K562 (cell line): ENCODE data around the gene TBXA2R. TPM values are rescaled to one million over a fixed set of nuclear protein-coding genes. Genes with fewer than 3 reads are reported as not detected.

ENCODE experiments used
- ATAC-seq: fragments of 200-7000 bp; cut with Tn5 transposase; 3 replicates; pipeline ENCODE4 v1.9.1; 2020; ENCODE audit warnings: moderate library complexity
- BruUV-seq: library from RNA; stranded (reverse); fragments of 400-500 nt; replicated peaks from 2 replicates; lab custom pipeline; 2021; lab: Mats Ljungman, UMichigan
- CTCF ChIA-PET: fragments of 300-600 bp; formaldehyde crosslinking; extraction: SDS; loops from one replicate; lab custom pipeline; 2021; ENCODE audit warnings: low intra/inter-chr PET ratio; lab: Yijun Ruan, JAX
- POLR2A ChIA-PET: fragments of 300-600, 350-650 bp; sonication (Branson Sonifier 250); formaldehyde crosslinking; extraction: SDS; loops from one replicate; lab custom pipeline; 2021; ENCODE audit warnings: antibody characterized with exemption, inconsistent platforms; lab: Yijun Ruan, JAX
- DNase-seq, 4 experiments: peaks; one replicate each; pipeline versions ENCODE4 v3.0.0 to v3.0.0-alpha.2; 2011 to 2018; ENCODE audit warnings: low spot score in 3 of 4, mixed read lengths in 3 of 4; ENCODE audit errors: extremely low read depth in 1 of 4
- FAIRE-seq: peaks from 2 replicates; lab custom pipeline; 2011; peaks lifted over from hg19 to GRCh38; lab: Jason Lieb, UNC
- H2AFZ ChIP-seq: 2 replicates; pipeline ENCODE4 v1.6.0; 2011; ENCODE audit warnings: low read depth, low read length, control low read depth, inconsistent platforms
- H3K27ac ChIP-seq: fragments of 200-600 bp; 3 replicates; pipeline ENCODE4 v1.8.0; 2011; ENCODE audit warnings: low read depth, mild to moderate bottlenecking, control low read depth, inconsistent platforms, low read length, moderate library complexity, mixed read lengths; ENCODE audit errors: extremely low read depth
- H3K27me3 ChIP-seq, 2 experiments: fragments of 300-600 bp in 1 of 2; 2 replicates in 1 of 2; 3 replicates in 1 of 2; pipeline versions ENCODE4 v1.6.0 to v1.8.0; 2011; ENCODE audit warnings: inconsistent platforms in 2 of 2, low read length in 2 of 2, mild to moderate bottlenecking in 1 of 2, mixed read lengths in 1 of 2, moderate library complexity in 1 of 2; ENCODE audit not compliant: control insufficient read depth in 2 of 2, insufficient read depth in 2 of 2
- H3K36me3 ChIP-seq: fragments of 300-600 bp; 3 replicates; pipeline ENCODE4 v1.8.0; 2011; ENCODE audit warnings: mild to moderate bottlenecking, low read length, inconsistent platforms; ENCODE audit not compliant: control insufficient read depth, insufficient read depth
- H3K4me1 ChIP-seq, 2 experiments: fragments of 200-600 bp in 1 of 2; replicated peaks in 1 of 2; 2 replicates in 1 of 2; 3 replicates in 1 of 2; pipeline versions ENCODE4 v1.5.1 to v1.8.0; 2011; ENCODE audit warnings: inconsistent platforms in 2 of 2, low read length in 2 of 2, mild to moderate bottlenecking in 1 of 2, mixed read lengths in 1 of 2, moderate library complexity in 1 of 2; ENCODE audit not compliant: control insufficient read depth in 2 of 2, insufficient read depth in 2 of 2
- H3K4me2 ChIP-seq: 2 replicates; pipeline ENCODE4 v1.6.1; 2011; ENCODE audit warnings: low read length, control low read depth, inconsistent platforms, mixed read lengths; ENCODE audit not compliant: insufficient read depth
- H3K4me3 ChIP-seq: fragments of 200-600 bp; sonication (generic), shearing (Covaris generic); 2 replicates; pipeline ENCODE4 v1.5.1; 2016; ENCODE audit warnings: control low read depth, inconsistent platforms
- H3K79me2 ChIP-seq: fragments of 200-600 bp; 3 replicates; pipeline ENCODE4 v1.8.0; 2011; ENCODE audit warnings: low read length, inconsistent platforms; ENCODE audit not compliant: control insufficient read depth, insufficient read depth
- H3K9ac ChIP-seq, 2 experiments: 2 replicates each; pipeline versions ENCODE4 v1.6.0 to v1.6.1; 2011; ENCODE audit warnings: low read depth in 2 of 2, low read length in 2 of 2, control low read depth in 1 of 2, inconsistent platforms in 1 of 2, mild to moderate bottlenecking in 1 of 2, mixed read lengths in 1 of 2; ENCODE audit not compliant: insufficient read depth in 1 of 2
- H3K9me1 ChIP-seq: one replicate; pipeline ENCODE4 v1.6.0; 2011; ENCODE audit warnings: inconsistent platforms, mild to moderate bottlenecking, low read length, moderate library complexity; ENCODE audit not compliant: control insufficient read depth, insufficient read depth
- H3K9me3 ChIP-seq: replicated peaks from 2 replicates; pipeline ENCODE4 v1.5.1; 2011; ENCODE audit warnings: low read depth, low read length, inconsistent platforms; ENCODE audit not compliant: control insufficient read depth, insufficient read depth
- H4K20me1 ChIP-seq: replicated peaks from 2 replicates; pipeline ENCODE4 v1.6.1; 2011; ENCODE audit warnings: low read length, inconsistent platforms, mixed read lengths; ENCODE audit not compliant: control insufficient read depth, insufficient read depth
- CEBPB ChIP-seq: fragments of 450-650 bp; IDR thresholded peaks from 2 replicates; pipeline ENCODE4 v1.6.1; 2016; ENCODE audit warnings: missing genetic modification characterization, missing compliant biosample characterization
- GATA2 ChIP-seq: sonication (generic); formaldehyde crosslinking; IDR thresholded peaks from 2 replicates; pipeline ENCODE4 v1.4.0; 2020; ENCODE audit warnings: mild to moderate bottlenecking, missing genetic modification reagents
- GATAD2A ChIP-seq: fragments of 450-650 bp; IDR thresholded peaks from 2 replicates; pipeline ENCODE4 v1.6.1; 2017
- GTF2F1 ChIP-seq: IDR thresholded peaks from 2 replicates; pipeline ENCODE4 v1.6.1; 2011; ENCODE audit warnings: low read depth, low read length, improper control_type of control experiment
- HINFP ChIP-seq: fragments of 450-650 bp; conservative IDR thresholded peaks from 2 replicates; pipeline ENCODE4 v1.6.1; 2016; ENCODE audit warnings: missing genetic modification characterization, low read depth, mild to moderate bottlenecking, control low read depth, missing compliant biosample characterization
- NCOA4 ChIP-seq: fragments of 450-650 bp; IDR thresholded peaks from 2 replicates; pipeline ENCODE4 v1.6.1; 2018; ENCODE audit warnings: mild to moderate bottlenecking; ENCODE audit not compliant: partially characterized antibody
- NCOR1 ChIP-seq: fragments of 450-650 bp; IDR thresholded peaks from 2 replicates; pipeline ENCODE4 v1.6.1; 2016; ENCODE audit warnings: mild to moderate bottlenecking, moderate library complexity
- POLR2A ChIP-seq: fragments of 450-650 bp; conservative IDR thresholded peaks from 2 replicates; pipeline ENCODE4 v1.6.1; 2016
- TAF7 ChIP-seq: fragments of 450-650 bp; IDR thresholded peaks from 2 replicates; pipeline ENCODE4 v1.6.1; 2016; ENCODE audit warnings: missing genetic modification characterization, missing compliant biosample characterization
- U2AF1 ChIP-seq: fragments of 200-400 bp; formaldehyde crosslinking; optimal IDR thresholded peaks from 2 replicates; pipeline ENCODE3; 2017; ENCODE audit warnings: mild to moderate bottlenecking, low read depth, low read length, moderate library complexity
- ZBTB7A ChIP-seq: IDR thresholded peaks from 2 replicates; pipeline ENCODE4 v1.6.1; 2011; ENCODE audit warnings: low read depth, mild to moderate bottlenecking, low read length, moderate library complexity, borderline replicate concordance; ENCODE audit not compliant: control insufficient read depth
- ZNF586 ChIP-seq: fragments of 450-650 bp; formaldehyde crosslinking; conservative IDR thresholded peaks from 2 replicates; pipeline ENCODE4 v1.4.0; 2020; ENCODE audit warnings: mild to moderate bottlenecking, moderate library complexity
- WGBS: fragments of 100-300 bp; shearing (Covaris generic); methylation state at CpG from one replicate; pipeline ENCODE4 v1.1.6; 2016; ENCODE audit warnings: low coverage, mixed read lengths; ENCODE audit not compliant: insufficient coverage; ENCODE audit errors: missing lambda C conversion rate; 5-methylcytosine and 5-hydroxymethylcytosine counted together
- in situ Hi-C: fragments of 300-500 bp; cut with MboI; formaldehyde crosslinking; loops from 4 replicates; pipeline ENCODE4 v1.15.0; 2018; ENCODE audit warnings: inconsistent platforms, mixed read lengths
- intact Hi-C: fragments of 100-400 bp; cut with micrococcal nuclease; formaldehyde crosslinking; loops from 2 replicates; pipeline ENCODE4 v1.14.2; 2022
- polyA plus RNA-seq, 8 experiments: library from polyadenylated mRNA; depleted of rRNA in 4 of 8; stranded (reverse) in 5 of 8; unstranded in 3 of 8; fragments of >200 nt; fragmentation: Nextera tagmentation in 2 of 8; fragmentation: Illumina TruSeq in 1 of 8; extraction: Ambion mirVana in 2 of 8; extraction: Trizol in 1 of 8; gene quantifications; 2 replicates each; pipeline versions ENCODE4 v1.2.1 to v1.2.3, GENCODE V29; 2011 to 2014; ENCODE audit warnings: inconsistent platforms in 1 of 8, missing spikeins in 1 of 8
- total RNA-seq, 7 experiments: library from RNA; depleted of rRNA in 6 of 7; stranded (reverse); fragments of >200 nt in 6 of 7; fragmentation: Illumina TruSeq in 2 of 7; extraction: Trizol in 2 of 7; gene quantifications; 2 replicates each; pipeline versions ENCODE4 v1.2.1 to v1.2.3, GENCODE V29; 2011 to 2021; ENCODE audit warnings: low replicate concordance in 1 of 7
- TF ChIP-seq, protein P1 (sequence below): fragments of 200-400 bp; formaldehyde crosslinking; IDR thresholded peaks from 2 replicates; pipeline ENCODE4 v1.6.1; 2017; ENCODE audit warnings: mild to moderate bottlenecking, low read depth, low read length, moderate library complexity
- TF ChIP-seq, protein P2 (sequence below): fragments of 250-450 bp; sonication (Bioruptor Pico); IDR thresholded peaks from 2 replicates; pipeline ENCODE4 v1.4.0; 2020; ENCODE audit warnings: mild to moderate bottlenecking, moderate library complexity

TBXA2R gene
- total and polyA plus RNA-seq, 9 of the 15 experiments (the other 6 are each of a cell fraction or from before 2014, with no cell fraction given): 1.5 to 24.0 (median 2.8) TPM

GRCh38 chr19:3626473-3627350 is 20.0 kb upstream of the TBXA2R start, which contains the start of gene CACTIN:
CACTIN (minus strand) TSS chr19:3626790; CDS start chr19:3626762, 28 bp downstream.
- H3K9me3 ChIP-seq: no peaks in the 10 kb centered on the region
- CTCF ChIA-PET: no interaction called here
- TF ChIP-seq CEBPB (tag) (no peak), POLR2A (peak; percentile 91), GTF2F1 (peak; percentile 49; the same call in 1 of the 2 replicates), U2AF1 (peak; percentile 78), ZNF586 (no peak), GATA2 (CRISPR knock-in tag) (no peak; the same call in 1 of the 2 replicates), HINFP (no peak), ZBTB7A (peak; percentile 28; the same call in 1 of the 2 replicates), NCOR1 (no peak), GATAD2A (peak; percentile 81), TAF7 (tag) (peak; percentile 46; the same call in 1 of the 2 replicates), NCOA4 (no peak)
- TF ChIP-seq, protein P1, sequence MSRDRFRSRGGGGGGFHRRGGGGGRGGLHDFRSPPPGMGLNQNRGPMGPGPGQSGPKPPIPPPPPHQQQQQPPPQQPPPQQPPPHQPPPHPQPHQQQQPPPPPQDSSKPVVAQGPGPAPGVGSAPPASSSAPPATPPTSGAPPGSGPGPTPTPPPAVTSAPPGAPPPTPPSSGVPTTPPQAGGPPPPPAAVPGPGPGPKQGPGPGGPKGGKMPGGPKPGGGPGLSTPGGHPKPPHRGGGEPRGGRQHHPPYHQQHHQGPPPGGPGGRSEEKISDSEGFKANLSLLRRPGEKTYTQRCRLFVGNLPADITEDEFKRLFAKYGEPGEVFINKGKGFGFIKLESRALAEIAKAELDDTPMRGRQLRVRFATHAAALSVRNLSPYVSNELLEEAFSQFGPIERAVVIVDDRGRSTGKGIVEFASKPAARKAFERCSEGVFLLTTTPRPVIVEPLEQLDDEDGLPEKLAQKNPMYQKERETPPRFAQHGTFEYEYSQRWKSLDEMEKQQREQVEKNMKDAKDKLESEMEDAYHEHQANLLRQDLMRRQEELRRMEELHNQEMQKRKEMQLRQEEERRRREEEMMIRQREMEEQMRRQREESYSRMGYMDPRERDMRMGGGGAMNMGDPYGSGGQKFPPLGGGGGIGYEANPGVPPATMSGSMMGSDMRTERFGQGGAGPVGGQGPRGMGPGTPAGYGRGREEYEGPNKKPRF: no peak
- TF ChIP-seq, protein P2, sequence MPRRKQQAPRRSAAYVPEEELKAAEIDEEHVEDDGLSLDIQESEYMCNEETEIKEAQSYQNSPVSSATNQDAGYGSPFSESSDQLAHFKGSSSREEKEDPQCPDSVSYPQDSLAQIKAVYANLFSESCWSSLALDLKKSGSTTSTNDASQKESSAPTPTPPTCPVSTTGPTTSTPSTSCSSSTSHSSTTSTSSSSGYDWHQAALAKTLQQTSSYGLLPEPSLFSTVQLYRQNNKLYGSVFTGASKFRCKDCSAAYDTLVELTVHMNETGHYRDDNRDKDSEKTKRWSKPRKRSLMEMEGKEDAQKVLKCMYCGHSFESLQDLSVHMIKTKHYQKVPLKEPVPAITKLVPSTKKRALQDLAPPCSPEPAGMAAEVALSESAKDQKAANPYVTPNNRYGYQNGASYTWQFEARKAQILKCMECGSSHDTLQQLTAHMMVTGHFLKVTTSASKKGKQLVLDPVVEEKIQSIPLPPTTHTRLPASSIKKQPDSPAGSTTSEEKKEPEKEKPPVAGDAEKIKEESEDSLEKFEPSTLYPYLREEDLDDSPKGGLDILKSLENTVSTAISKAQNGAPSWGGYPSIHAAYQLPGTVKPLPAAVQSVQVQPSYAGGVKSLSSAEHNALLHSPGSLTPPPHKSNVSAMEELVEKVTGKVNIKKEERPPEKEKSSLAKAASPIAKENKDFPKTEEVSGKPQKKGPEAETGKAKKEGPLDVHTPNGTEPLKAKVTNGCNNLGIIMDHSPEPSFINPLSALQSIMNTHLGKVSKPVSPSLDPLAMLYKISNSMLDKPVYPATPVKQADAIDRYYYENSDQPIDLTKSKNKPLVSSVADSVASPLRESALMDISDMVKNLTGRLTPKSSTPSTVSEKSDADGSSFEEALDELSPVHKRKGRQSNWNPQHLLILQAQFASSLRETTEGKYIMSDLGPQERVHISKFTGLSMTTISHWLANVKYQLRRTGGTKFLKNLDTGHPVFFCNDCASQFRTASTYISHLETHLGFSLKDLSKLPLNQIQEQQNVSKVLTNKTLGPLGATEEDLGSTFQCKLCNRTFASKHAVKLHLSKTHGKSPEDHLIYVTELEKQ: no peak

More at GRCh38 chr19:3626473-3627350, 20.0 kb upstream of the TBXA2R start, which contains the start of gene CACTIN:
- DNase-seq (peak; percentile 99 to 100 (median 100)), ATAC-seq (peak; percentile 99), FAIRE-seq (peak; percentile 98)
- Histone ChIP-seq H2AFZ (peak within 1 kb of the TSS; percentile 88), H3K9me1 (no peaks in the 10 kb centered on the region), H3K4me1 (peaks cover 0 to 40% of the 10 kb centered on the region in 2 experiments; a peak in 3 of 5 replicates), H3K27me3 (no peaks in the 10 kb centered on the region), H3K4me2 (peak within 1 kb of the TSS; percentile 93), H3K36me3 (peaks cover 29% of the 10 kb centered on the region; the same call in 1 of the 3 replicates), H3K79me2 (peaks cover 28% of the 10 kb centered on the region), H3K9ac (peak within 1 kb of the TSS; percentile 89 to 96), H3K4me3 (peak within 1 kb of the TSS; percentile 91), H4K20me1 (peaks cover 11% of the 10 kb centered on the region; the same call in 1 of the 2 replicates), H3K27ac (peak within 1 kb of the TSS; percentile 96)
- in situ Hi-C loops: no loop called here
- POLR2A ChIA-PET: interaction anchor here (0.6 to 1.1 kb wide), 6 partner anchors 11 to 70 kb away, joined by 3 to 5 read pairs (median 3); no protein-coding TSS in a partner anchor
- no TSS peak for BruUV-seq
- under 1% methylated on average over 77 of the region's 80 CpGs for WGBS
- intact Hi-C loops: no loop called here
